CD4-positive, alpha-beta T cell (primary cell): ENCODE results near the gene ILK. TPM values are rescaled to one million over a fixed set of nuclear protein-coding genes. Genes with fewer than 3 reads are reported as not detected.

ENCODE experiments used
- ATAC-seq: fragments of 200-7000 bp; cut with Tn5 transposase; one replicate; pipeline ENCODE4 v1.10.0; 2022; ENCODE audit warnings: mild to moderate bottlenecking; ENCODE audit not compliant: poor library complexity
- CTCF ChIA-PET: fragments of 350-600 bp; sonication (Branson Sonifier 250); formaldehyde crosslinking; loops from one replicate; lab custom pipeline; 2021; ENCODE audit warnings: antibody characterized with exemption, inconsistent platforms; lab: Charles Lee
- POLR2A ChIA-PET: fragments of 350-600 bp; sonication (Branson Sonifier 250); formaldehyde crosslinking; loops from one replicate; lab custom pipeline; 2021; ENCODE audit warnings: antibody characterized with exemption, inconsistent platforms; lab: Charles Lee
- DNase-seq, 14 experiments: peaks; one replicate each; pipeline ENCODE4 v3.0.0-alpha.2; 2013 to 2020; ENCODE audit warnings: mixed read lengths in 2 of 14
- H3K27ac ChIP-seq, 2 donors: one replicate each; pipeline versions ENCODE4 v1.5.1 to v1.7.0; 2013; ENCODE audit warnings: low read length in 2 of 2, low read depth in 1 of 2, mild to moderate bottlenecking in 1 of 2
- H3K27me3 ChIP-seq, 2 experiments: 1 replicate in 1 of 2; 2 replicates in 1 of 2; pipeline versions ENCODE4 v1.6.1 to v1.7.0; 2013; ENCODE audit warnings: low read length in 2 of 2, control low read depth in 1 of 2, mild to moderate bottlenecking in 1 of 2, moderate library complexity in 1 of 2; ENCODE audit not compliant: insufficient read depth in 2 of 2, control insufficient read depth in 1 of 2
- H3K36me3 ChIP-seq: one replicate; pipeline ENCODE4 v1.6.1; 2013; ENCODE audit warnings: low read length, control low read depth; ENCODE audit not compliant: insufficient read depth
- H3K4me1 ChIP-seq: one replicate; pipeline ENCODE4 v1.6.1; 2013; ENCODE audit warnings: low read length, control low read depth; ENCODE audit not compliant: insufficient read depth
- H3K4me3 ChIP-seq: one replicate; pipeline ENCODE4 v1.5.1; 2013; ENCODE audit warnings: mild to moderate bottlenecking, low read length, moderate library complexity
- H3K9me3 ChIP-seq, 2 experiments: 1 replicate in 1 of 2; 2 replicates in 1 of 2; pipeline versions ENCODE4 v1.6.1 to v1.7.0; 2013; ENCODE audit warnings: low read length in 2 of 2, mild to moderate bottlenecking in 2 of 2, control low read depth in 1 of 2, moderate library complexity in 1 of 2; ENCODE audit not compliant: control insufficient read depth in 1 of 2, insufficient read depth in 1 of 2
- H3K27ac Mint-ChIP-seq: one replicate; pipeline ENCODE4 v1.8.0; 2020; ENCODE audit warnings: mixed read lengths
- H3K27me3 Mint-ChIP-seq: one replicate; pipeline ENCODE4 v1.8.0; 2021; ENCODE audit warnings: mixed read lengths
- H3K36me3 Mint-ChIP-seq: one replicate; pipeline ENCODE4 v1.8.0; 2021; ENCODE audit warnings: low read depth, mixed read lengths
- H3K4me1 Mint-ChIP-seq: one replicate; pipeline ENCODE4 v1.8.0; 2021; ENCODE audit warnings: low read depth, mixed read lengths
- H3K4me3 Mint-ChIP-seq: one replicate; pipeline ENCODE4 v1.8.0; 2020; ENCODE audit warnings: mild to moderate bottlenecking, mixed read lengths
- H3K9me3 Mint-ChIP-seq: one replicate; pipeline ENCODE4 v1.8.0; 2020; ENCODE audit warnings: mixed read lengths
- CTCF ChIP-seq: fragments of 200-600 bp; IDR thresholded peaks from one replicate; pipeline ENCODE4 v1.8.0; 2022; ENCODE audit warnings: antibody characterized with exemption, mild to moderate bottlenecking
- intact Hi-C, 2 experiments: fragments of 100-400 bp; cut with DNase I in 1 of 2; cut with micrococcal nuclease in 1 of 2; formaldehyde crosslinking; loops; one replicate each; pipeline versions ENCODE4 v1.15.1 to v1.9.0; 2023 to 2025; cut with DNase I, micrococcal nuclease
- total RNA-seq, 174 experiments: library from RNA in 2 of 174; stranded (reverse) in 2 of 174; gene quantifications; one replicate each; pipeline ENCODE4 v1.2.3 and lab custom pipeline; 2021 to 2026

Gene ILK
- total RNA-seq, 2 experiments from 2014 or later = 19.2 to 21.0 TPM

DNA sequence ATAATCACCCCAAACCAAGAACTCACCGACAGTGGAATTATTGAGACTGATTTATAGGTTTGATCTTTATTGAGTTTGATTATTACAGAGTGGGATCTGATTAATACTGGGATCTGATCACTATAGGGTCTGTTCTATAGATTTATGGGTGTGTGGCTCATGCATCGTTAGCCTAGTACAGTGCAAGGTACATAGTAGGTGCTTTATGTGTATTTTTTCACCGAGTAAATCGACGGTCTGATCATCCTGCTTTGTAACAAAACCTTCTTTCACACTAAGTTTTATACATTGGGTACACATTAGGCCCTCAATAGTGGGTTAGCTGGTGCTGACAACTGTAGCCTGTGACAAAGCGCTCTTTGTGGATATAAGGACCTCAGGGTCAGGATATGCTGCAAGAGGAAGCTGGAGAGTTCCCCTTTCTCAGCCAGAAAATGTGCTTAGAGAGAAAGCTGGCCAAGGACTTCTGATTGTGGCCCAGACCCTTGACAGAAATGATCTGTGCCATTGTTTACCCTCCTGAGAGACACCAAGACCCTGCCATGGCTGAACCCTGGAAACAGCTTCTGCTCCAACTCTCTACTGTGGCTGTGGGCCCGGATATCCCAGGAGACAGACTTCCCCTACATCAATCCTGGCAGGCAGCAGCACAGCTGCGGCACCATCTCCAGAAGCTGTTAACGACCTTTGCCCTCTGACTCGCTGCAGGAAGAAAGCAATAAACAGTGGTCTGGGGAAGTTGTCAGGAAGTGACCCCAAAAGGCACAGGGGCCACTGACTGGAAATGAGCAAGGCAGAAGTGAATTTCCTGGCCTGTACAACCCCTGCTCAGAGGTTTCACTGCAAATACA is 31.7 kb downstream of the ILK start:
- no peak for TF ChIP-seq CTCF

DNA sequence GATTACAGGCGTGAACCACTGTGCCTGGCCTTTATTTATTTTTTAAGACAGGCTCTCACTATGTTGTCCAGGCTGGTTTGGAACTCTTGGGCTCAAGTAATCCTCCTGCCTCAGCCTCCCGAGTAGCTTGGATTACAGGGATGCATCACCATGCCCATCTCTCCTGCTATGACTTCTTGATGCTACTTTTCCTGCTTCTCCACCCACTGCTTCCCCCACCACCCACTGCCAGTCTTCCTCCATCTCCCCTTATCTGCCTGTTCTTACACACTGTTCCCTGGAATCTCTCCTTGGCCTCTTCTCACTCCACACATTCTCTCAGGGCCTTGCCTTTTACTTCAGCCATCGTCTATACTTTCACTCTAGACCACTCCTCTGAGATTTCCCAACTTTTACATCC is 32.9 kb downstream of the ILK start:
- ATAC-seq (no peak), DNase-seq (no peak)
- intact Hi-C loops = no loop called here
- Histone ChIP-seq H3K9me3 (no peaks in the 10 kb centered on the region), H3K36me3 (peaks cover 4% of the 10 kb centered on the region), H3K27me3 (no peaks in the 10 kb centered on the region), H3K4me3 (no peak overlapping the region), H3K27ac (no peak overlapping the region), H3K4me1 (peaks cover 4% of the 10 kb centered on the region)
- POLR2A ChIA-PET = no interaction called here
- Mint-ChIP-seq H3K27ac (no peak overlapping the region), H3K4me3 (no peak overlapping the region), H3K27me3 (no peaks in the 10 kb centered on the region), H3K36me3 (peaks cover 13% of the 10 kb centered on the region), H3K4me1 (no peaks in the 10 kb centered on the region), H3K9me3 (no peaks in the 10 kb centered on the region)
- no peak for TF ChIP-seq CTCF
- CTCF ChIA-PET = no interaction called here

More for the DNA sequence above, 31.7 kb downstream of the ILK start:
- Histone ChIP-seq H3K27me3 (no peaks in the 10 kb centered on the region), H3K36me3 (peaks cover 4% of the 10 kb centered on the region), H3K9me3 (no peaks in the 10 kb centered on the region), H3K4me1 (peaks cover 4% of the 10 kb centered on the region), H3K4me3 (no peak overlapping the region), H3K27ac (no peak overlapping the region)
- Mint-ChIP-seq H3K9me3 (no peaks in the 10 kb centered on the region), H3K27ac (no peak overlapping the region), H3K4me1 (no peaks in the 10 kb centered on the region), H3K27me3 (no peaks in the 10 kb centered on the region), H3K36me3 (peaks cover 13% of the 10 kb centered on the region), H3K4me3 (no peak overlapping the region)
- DNase-seq = no peak
- no peak for ATAC-seq
- POLR2A ChIA-PET = no interaction called here
- intact Hi-C loops = no loop called here
- CTCF ChIA-PET = no interaction called here

GRCh38 chr11:6637871-6638270 is 34.3 kb downstream of the ILK start:
- no peak overlapping the region for H3K27ac Mint-ChIP-seq
- H3K9me3 Mint-ChIP-seq = no peaks in the 10 kb centered on the region
- Histone ChIP-seq H3K27me3 (no peaks in the 10 kb centered on the region), H3K36me3 (peaks cover 2% of the 10 kb centered on the region), H3K9me3 (no peaks in the 10 kb centered on the region), H3K4me1 (peaks cover 3% of the 10 kb centered on the region), H3K27ac (no peak overlapping the region), H3K4me3 (no peak overlapping the region)
- DNase-seq (no peak), ATAC-seq (no peak)
- ChIA-PET POLR2A (interaction anchor here (0.9 to 1.1 kb wide), 2 partner anchors 9 to 26 kb away, joined by 3 read pairs; partner anchors contain the start of gene TAF10), CTCF (no interaction called here)
- intact Hi-C loops = no loop called here
- H3K4me1 Mint-ChIP-seq = no peaks in the 10 kb centered on the region
- H3K36me3 Mint-ChIP-seq = peaks cover 13% of the 10 kb centered on the region
- no peaks in the 10 kb centered on the region for H3K27me3 Mint-ChIP-seq
- H3K4me3 Mint-ChIP-seq = no peak overlapping the region
- no peak for TF ChIP-seq CTCF
